Measurements from ENCODE around the gene PPP4R4.
"Not testable (repeated sequence)": the region's sequence is repeated elsewhere in the genome, so short reads cannot be mapped to it uniquely, and the experiment has no call there.

DNA sequence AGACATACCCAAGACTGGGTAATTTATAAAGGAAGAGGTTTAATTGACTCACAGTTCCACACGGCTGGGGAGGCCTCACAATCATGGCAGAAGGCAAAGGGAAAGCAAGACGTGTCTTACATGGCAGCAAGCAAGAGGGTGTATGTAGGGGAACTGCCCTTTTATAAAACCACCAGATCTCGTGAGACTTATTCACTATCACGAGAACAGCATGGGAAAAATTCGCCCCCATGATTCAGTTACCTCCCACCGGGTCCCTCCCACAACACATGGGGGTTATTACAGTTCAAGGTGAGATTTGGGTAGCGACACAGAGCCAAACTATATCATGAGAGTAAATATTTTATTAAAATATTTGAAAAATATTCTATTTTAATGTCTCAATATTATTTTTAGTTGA, 94.5 kb downstream of the PPP4R4 start:
- TF ChIP-seq CTCF, POLR2A, POLR2AphosphoS5, EP300 (IDR thresholded peaks at IDR 0.05): not testable (repeated sequence)

All from upper lobe of left lung (tissue), 4 donors.